ENCODE measurements around the gene TXNRD1.

The TXNRD1 gene

GRCh38 chr12:104280111-104280510 lies 64.5 kb downstream of the TXNRD1 start:
- Histone ChIP-seq H2AK5ac (ENCODE audit: low read length) (no peak overlapping the region), H3K4me2 (ENCODE audit: low read length) (no peak overlapping the region), H4K8ac (ENCODE audit: low read depth, low read length) (no peak overlapping the region), H3K9ac (ENCODE audit: low read length) (no peak overlapping the region), H3K36me3 (ENCODE audit: control insufficient read depth, insufficient read depth, low read length) (no peaks in the 10 kb centered on the region), H3K4me3 (ENCODE audit: low read length) (no peak overlapping the region), H2BK120ac (ENCODE audit: low read depth, low read length) (no peak overlapping the region), H2BK5ac (ENCODE audit: low read length) (no peak overlapping the region), H3K4me1 (ENCODE audit: control insufficient read depth, low read depth, low read length) (no peaks in the 10 kb centered on the region), H3K27ac (ENCODE audit: low read depth, low read length) (no peak overlapping the region), H3K27me3 (ENCODE audit: insufficient read depth, low read length, poor library complexity) (no peaks in the 10 kb centered on the region), H3K4ac (ENCODE audit: low read depth, low read length) (no peak overlapping the region), H2BK15ac (replicated peaks; ENCODE audit: low read depth) (no peak overlapping the region), H3K56ac (ENCODE audit: low read length) (no peak overlapping the region), H3K18ac (ENCODE audit: low read length) (no peak overlapping the region), H3K79me2 (ENCODE audit: control insufficient read depth, insufficient read depth, low read length) (no peaks in the 10 kb centered on the region), H3K79me1 (ENCODE audit: low read length) (no peaks in the 10 kb centered on the region), H3K23ac (ENCODE audit: low read length) (no peak overlapping the region), H4K5ac (ENCODE audit: low read length) (no peak overlapping the region)
- WGBS (ENCODE audit: extremely low coverage, insufficient coverage, low lambda C conversion rate), result no CpG with 5 or more reads among the region's 1 CpG
- no peak for DNase-seq

GRCh38 chr12:104280717-104281458 lies 65.3 kb downstream of the TXNRD1 start:
- H3K4me1 ChIP-seq (ENCODE audit: control insufficient read depth, low read depth, low read length), result no peaks in the 10 kb centered on the region
- no peak overlapping the region for H3K4me2 ChIP-seq (ENCODE audit: low read length)
- no CpG with 5 or more reads among the region's 4 CpGs for WGBS (ENCODE audit: extremely low coverage, insufficient coverage, low lambda C conversion rate)
- H4K5ac ChIP-seq (ENCODE audit: low read length), result no peak overlapping the region
- H3K79me1 ChIP-seq (ENCODE audit: low read length), result no peaks in the 10 kb centered on the region
- H2BK5ac ChIP-seq (ENCODE audit: low read length), result no peak overlapping the region
- H3K56ac ChIP-seq (ENCODE audit: low read length), result no peak overlapping the region
- no peak overlapping the region for H2AK5ac ChIP-seq (ENCODE audit: low read length)
- no peaks in the 10 kb centered on the region for H3K27me3 ChIP-seq (ENCODE audit: insufficient read depth, low read length, poor library complexity)
- H2BK15ac ChIP-seq (replicated peaks; ENCODE audit: low read depth), result no peak overlapping the region
- H3K27ac ChIP-seq (ENCODE audit: low read depth, low read length), result no peak overlapping the region
- H3K9ac ChIP-seq (ENCODE audit: low read length), result no peak overlapping the region
- no peak overlapping the region for H3K4ac ChIP-seq (ENCODE audit: low read depth, low read length)
- H3K79me2 ChIP-seq (ENCODE audit: control insufficient read depth, insufficient read depth, low read length), result no peaks in the 10 kb centered on the region
- no peak overlapping the region for H3K4me3 ChIP-seq (ENCODE audit: low read length)
- DNase-seq, result no peak
- no peaks in the 10 kb centered on the region for H3K36me3 ChIP-seq (ENCODE audit: control insufficient read depth, insufficient read depth, low read length)
- no peak overlapping the region for H3K18ac ChIP-seq (ENCODE audit: low read length)
- H2BK120ac ChIP-seq (ENCODE audit: low read depth, low read length), result no peak overlapping the region
- H4K8ac ChIP-seq (ENCODE audit: low read depth, low read length), result no peak overlapping the region
- no peak overlapping the region for H3K23ac ChIP-seq (ENCODE audit: low read length)

- Histone ChIP-seq H2AK5ac (ENCODE audit: low read length) (no peak overlapping the region), H3K4ac (ENCODE audit: low read depth, low read length) (no peak overlapping the region), H4K8ac (ENCODE audit: low read depth, low read length) (no peak overlapping the region), H2BK5ac (ENCODE audit: low read length) (no peak overlapping the region), H3K27ac (ENCODE audit: low read depth, low read length) (no peak overlapping the region), H3K4me2 (ENCODE audit: low read length) (no peak overlapping the region), H3K4me1 (ENCODE audit: control insufficient read depth, low read depth, low read length) (no peaks in the 10 kb centered on the region), H3K36me3 (ENCODE audit: control insufficient read depth, insufficient read depth, low read length) (no peaks in the 10 kb centered on the region), H3K9ac (ENCODE audit: low read length) (no peak overlapping the region), H3K18ac (ENCODE audit: low read length) (no peak overlapping the region), H2BK120ac (ENCODE audit: low read depth, low read length) (no peak overlapping the region), H2BK15ac (replicated peaks; ENCODE audit: low read depth) (no peak overlapping the region), H3K4me3 (ENCODE audit: low read length) (no peak overlapping the region), H3K79me2 (ENCODE audit: control insufficient read depth, insufficient read depth, low read length) (no peaks in the 10 kb centered on the region), H3K79me1 (ENCODE audit: low read length) (no peaks in the 10 kb centered on the region), H3K23ac (ENCODE audit: low read length) (no peak overlapping the region), H3K27me3 (ENCODE audit: insufficient read depth, low read length, poor library complexity) (no peaks in the 10 kb centered on the region), H4K5ac (ENCODE audit: low read length) (no peak overlapping the region), H3K56ac (ENCODE audit: low read length) (no peak overlapping the region)
- no CpG with 5 or more reads among the region's 5 CpGs for WGBS (ENCODE audit: extremely low coverage, insufficient coverage, low lambda C conversion rate)
- DNase-seq, result no peak
Observed at GRCh38 chr12:104281636-104282035, 66.1 kb downstream of the TXNRD1 start.

- H3K79me1 ChIP-seq (ENCODE audit: low read length), result no peaks in the 10 kb centered on the region
- no peak overlapping the region for H3K4ac ChIP-seq (ENCODE audit: low read depth, low read length)
- H3K27ac ChIP-seq (ENCODE audit: low read depth, low read length), result no peak overlapping the region
- no peak overlapping the region for H4K8ac ChIP-seq (ENCODE audit: low read depth, low read length)
- H3K4me3 ChIP-seq (ENCODE audit: low read length), result no peak overlapping the region
- H3K56ac ChIP-seq (ENCODE audit: low read length), result no peak overlapping the region
- H3K79me2 ChIP-seq (ENCODE audit: control insufficient read depth, insufficient read depth, low read length), result no peaks in the 10 kb centered on the region
- no peak overlapping the region for H2BK5ac ChIP-seq (ENCODE audit: low read length)
- H3K18ac ChIP-seq (ENCODE audit: low read length), result no peak overlapping the region
- H3K27me3 ChIP-seq (ENCODE audit: insufficient read depth, low read length, poor library complexity), result no peaks in the 10 kb centered on the region
- no peak overlapping the region for H4K5ac ChIP-seq (ENCODE audit: low read length)
- DNase-seq, result no peak
- H3K4me2 ChIP-seq (ENCODE audit: low read length), result no peak overlapping the region
- H3K9ac ChIP-seq (ENCODE audit: low read length), result no peak overlapping the region
- H2AK5ac ChIP-seq (ENCODE audit: low read length), result no peak overlapping the region
- no peak overlapping the region for H3K23ac ChIP-seq (ENCODE audit: low read length)
- H3K4me1 ChIP-seq (ENCODE audit: control insufficient read depth, low read depth, low read length), result no peaks in the 10 kb centered on the region
- H2BK15ac ChIP-seq (replicated peaks; ENCODE audit: low read depth), result no peak overlapping the region
- H3K36me3 ChIP-seq (ENCODE audit: control insufficient read depth, insufficient read depth, low read length), result no peaks in the 10 kb centered on the region
- H2BK120ac ChIP-seq (ENCODE audit: low read depth, low read length), result no peak overlapping the region
Observed at GRCh38 chr12:104282109-104282508, 66.5 kb downstream of the TXNRD1 start.

GRCh38 chr12:104285740-104286515 lies 70.3 kb downstream of the TXNRD1 start:
- Histone ChIP-seq H3K4me1 (ENCODE audit: control insufficient read depth, low read depth, low read length) (no peaks in the 10 kb centered on the region), H3K4me2 (ENCODE audit: low read length) (no peak overlapping the region), H3K56ac (ENCODE audit: low read length) (peak overlapping the region; percentile 45), H3K4me3 (ENCODE audit: low read length) (no peak overlapping the region), H3K18ac (ENCODE audit: low read length) (no peak overlapping the region), H2BK120ac (ENCODE audit: low read depth, low read length) (no peak overlapping the region), H4K5ac (ENCODE audit: low read length) (no peak overlapping the region), H3K27me3 (ENCODE audit: insufficient read depth, low read length, poor library complexity) (no peaks in the 10 kb centered on the region), H3K79me2 (ENCODE audit: control insufficient read depth, insufficient read depth, low read length) (peaks cover 23% of the 10 kb centered on the region), H4K8ac (ENCODE audit: low read depth, low read length) (no peak overlapping the region), H3K4ac (ENCODE audit: low read depth, low read length) (no peak overlapping the region), H2BK5ac (ENCODE audit: low read length) (no peak overlapping the region), H3K27ac (ENCODE audit: low read depth, low read length) (peak overlapping the region; percentile 43), H3K79me1 (ENCODE audit: low read length) (peaks cover 2% of the 10 kb centered on the region), H3K23ac (ENCODE audit: low read length) (no peak overlapping the region), H3K9ac (ENCODE audit: low read length) (no peak overlapping the region), H2BK15ac (replicated peaks; ENCODE audit: low read depth) (no peak overlapping the region), H3K36me3 (ENCODE audit: control insufficient read depth, insufficient read depth, low read length) (no peaks in the 10 kb centered on the region), H2AK5ac (ENCODE audit: low read length) (no peak overlapping the region)
- WGBS (ENCODE audit: extremely low coverage, insufficient coverage, low lambda C conversion rate), result no CpG with 5 or more reads among the region's 3 CpGs
- DNase-seq, result peak; percentile 31
